ENCODE results near the gene AMDHD1. TPM values are rescaled to one million over a fixed set of nuclear protein-coding genes. Genes with fewer than 3 reads are reported as not detected.
A peak's percentile ranks its signal among the peaks of the same experiment; 100 is the strongest.

Gene AMDHD1
- polyA plus RNA-seq, 3 donors, result 0.43 to 1.9 (median 1.0) TPM

- H3K9ac ChIP-seq (ENCODE audit: insufficient read depth, low read length, poor library complexity, severe bottlenecking), result no peak overlapping the region
- H3K27ac ChIP-seq (ENCODE audit: low read depth in 1 of 2, low read length in 2 of 2), result no peak overlapping the region
- Mint-ChIP-seq H3K9me3 (no peaks in the 10 kb centered on the region), H3K27ac (peak overlapping the region in 4 of 7 donors; percentile 23 to 83 (median 56)), H3K4me1 (peaks cover 40% of the 10 kb centered on the region), H3K27me3 (ENCODE audit: low read depth in 3 of 3) (peaks cover 0 to 2% (median 0%) of the 10 kb centered on the region in 3 donors), H3K4me3 (no peak overlapping the region), H3K36me3 (peaks cover 53% of the 10 kb centered on the region in 2 donors)
- H3K79me2 ChIP-seq (ENCODE audit: insufficient read depth, low read length), result peaks cover 29% of the 10 kb centered on the region
- no peak for TF ChIP-seq CTCF (IDR thresholded peaks at IDR 0.05)
- H3K4me3 ChIP-seq (replicated peaks in 1 of 3; ENCODE audit: low read depth in 2 of 3, low read length in 3 of 3), result no peak overlapping the region
- H3K4me1 ChIP-seq (ENCODE audit: control insufficient read depth in 1 of 2, insufficient read depth in 2 of 2, low read length in 2 of 2), result peaks cover 30 to 37% of the 10 kb centered on the region in 2 donors
- peaks cover 18% of the 10 kb centered on the region for H4K20me1 ChIP-seq (ENCODE audit: insufficient read depth, low read length)
- H3K27me3 ChIP-seq (ENCODE audit: control insufficient read depth in 2 of 2, insufficient read depth in 2 of 2, low read length in 2 of 2), result no peaks in the 10 kb centered on the region
- H2AFZ ChIP-seq (ENCODE audit: insufficient read depth, low read depth, low read length, poor library complexity, severe bottlenecking), result no peak overlapping the region
- DNase-seq, result no peak
- no peak overlapping the region for H3K4me2 ChIP-seq (replicated peaks; ENCODE audit: extremely low read depth, low read length, poor library complexity, severe bottlenecking)
- no peaks in the 10 kb centered on the region for H3K9me3 ChIP-seq (replicated peaks in 1 of 2; ENCODE audit: control insufficient read depth in 1 of 2, insufficient read depth in 1 of 2, low read length in 2 of 2)
- intact Hi-C loops (cut with micrococcal nuclease), result no loop called here
- WGBS (ENCODE audit: insufficient coverage), result no CpG with 5 or more reads among the region's 5 CpGs
- H3K36me3 ChIP-seq (replicated peaks in 1 of 2; ENCODE audit: control insufficient read depth in 1 of 2, insufficient read depth in 2 of 2, low read length in 2 of 2), result peaks cover 56 to 70% of the 10 kb centered on the region in 2 donors
Observed at GRCh38 chr12:96000858-96001257, 57.7 kb downstream of the AMDHD1 start.

- intact Hi-C loops (cut with micrococcal nuclease), result no loop called here
- H3K27me3 ChIP-seq (ENCODE audit: control insufficient read depth in 2 of 2, insufficient read depth in 2 of 2, low read length in 2 of 2), result no peaks in the 10 kb centered on the region
- no peak overlapping the region for H3K4me3 Mint-ChIP-seq
- peaks cover 83 to 92% of the 10 kb centered on the region in 2 donors for H3K36me3 Mint-ChIP-seq
- H3K9me3 ChIP-seq (replicated peaks in 1 of 2; ENCODE audit: control insufficient read depth in 1 of 2, insufficient read depth in 1 of 2, low read length in 2 of 2), result no peaks in the 10 kb centered on the region
- H3K4me2 ChIP-seq (replicated peaks; ENCODE audit: extremely low read depth, low read length, poor library complexity, severe bottlenecking), result no peak overlapping the region
- H4K20me1 ChIP-seq (ENCODE audit: insufficient read depth, low read length), result peaks cover 49% of the 10 kb centered on the region
- no CpG with 5 or more reads among the region's 1 CpG for WGBS (ENCODE audit: insufficient coverage)
- no peak overlapping the region for H3K27ac ChIP-seq (ENCODE audit: low read depth in 1 of 2, low read length in 2 of 2)
- DNase-seq, result no peak
- no peaks in the 10 kb centered on the region for H3K4me1 ChIP-seq (ENCODE audit: control insufficient read depth in 1 of 2, insufficient read depth in 2 of 2, low read length in 2 of 2)
- H3K79me2 ChIP-seq (ENCODE audit: insufficient read depth, low read length), result peaks cover 7% of the 10 kb centered on the region
- no peaks in the 10 kb centered on the region for H3K9me3 Mint-ChIP-seq
- no peak overlapping the region for H3K4me3 ChIP-seq (replicated peaks in 1 of 3; ENCODE audit: low read depth in 2 of 3, low read length in 3 of 3)
- H2AFZ ChIP-seq (ENCODE audit: insufficient read depth, low read depth, low read length, poor library complexity, severe bottlenecking), result no peak overlapping the region
- H3K36me3 ChIP-seq (replicated peaks in 1 of 2; ENCODE audit: control insufficient read depth in 1 of 2, insufficient read depth in 2 of 2, low read length in 2 of 2), result peaks cover 99% of the 10 kb centered on the region in 2 donors
- no peak overlapping the region for H3K9ac ChIP-seq (ENCODE audit: insufficient read depth, low read length, poor library complexity, severe bottlenecking)
- peaks cover 0 to 1% (median 0%) of the 10 kb centered on the region in 3 donors for H3K27me3 Mint-ChIP-seq (ENCODE audit: low read depth in 3 of 3)
- peaks cover 4% of the 10 kb centered on the region for H3K4me1 Mint-ChIP-seq
- no peak overlapping the region for H3K27ac Mint-ChIP-seq
- no peak for TF ChIP-seq CTCF (IDR thresholded peaks at IDR 0.05)
Observed at GRCh38 chr12:96006727-96007126, 63.6 kb downstream of the AMDHD1 start.
